Trophoblast cell (in vitro differentiated cells and primary cell): Measurements from ENCODE around the gene MS4A8.

Source experiments
- DNase-seq, 2 donors: peaks; one replicate each; pipeline ENCODE4 v3.0.0-alpha.2; 2016
- H2AFZ ChIP-seq: 2 replicates; pipeline ENCODE4 v1.6.1; 2013; ENCODE audit warnings: low read length, moderate library complexity, mild to moderate bottlenecking; ENCODE audit not compliant: insufficient read depth, poor library complexity
- H2AK5ac ChIP-seq: 2 replicates; pipeline ENCODE4 v1.6.1; 2013; ENCODE audit warnings: mild to moderate bottlenecking, low read length
- H2BK120ac ChIP-seq: 2 replicates; pipeline ENCODE4 v1.6.1; 2013; ENCODE audit warnings: low read length, mild to moderate bottlenecking, moderate library complexity; ENCODE audit not compliant: insufficient read depth, poor library complexity
- H2BK12ac ChIP-seq: 2 replicates; pipeline ENCODE4 v1.6.1; 2013; ENCODE audit warnings: mild to moderate bottlenecking, low read length, moderate library complexity
- H2BK5ac ChIP-seq: 2 replicates; pipeline ENCODE4 v1.6.1; 2013; ENCODE audit warnings: low read length, low read depth, moderate library complexity, mild to moderate bottlenecking; ENCODE audit not compliant: poor library complexity
- H3K14ac ChIP-seq: 2 replicates; pipeline ENCODE4 v1.6.1; 2013; ENCODE audit warnings: mild to moderate bottlenecking, low read length
- H3K18ac ChIP-seq: 2 replicates; pipeline ENCODE4 v1.6.1; 2013; ENCODE audit warnings: mild to moderate bottlenecking, low read length
- H3K23ac ChIP-seq: 2 replicates; pipeline ENCODE4 v1.6.1; 2013; ENCODE audit warnings: low read length
- H3K27ac ChIP-seq: 2 replicates; pipeline ENCODE4 v1.5.1; 2013; ENCODE audit warnings: low read depth, mild to moderate bottlenecking, inconsistent platforms, low read length, moderate library complexity
- H3K27me3 ChIP-seq: 2 replicates; pipeline ENCODE4 v1.6.1; 2013; ENCODE audit warnings: inconsistent platforms, mild to moderate bottlenecking, low read length, moderate library complexity; ENCODE audit not compliant: insufficient read depth
- H3K36me3 ChIP-seq, 2 experiments: 1 replicate in 1 of 2; 2 replicates in 1 of 2; pipeline ENCODE4 v1.6.1; 2013; ENCODE audit warnings: low read length in 2 of 2, mild to moderate bottlenecking in 2 of 2, moderate library complexity in 1 of 2; ENCODE audit not compliant: insufficient read depth in 2 of 2, control insufficient read depth in 1 of 2
- H3K4ac ChIP-seq: 2 replicates; pipeline ENCODE4 v1.6.1; 2013; ENCODE audit warnings: low read depth, mild to moderate bottlenecking, low read length, moderate library complexity
- H3K4me1 ChIP-seq, 2 experiments: 1 replicate in 1 of 2; 2 replicates in 1 of 2; pipeline ENCODE4 v1.6.1; 2013; ENCODE audit warnings: low read length in 2 of 2, mild to moderate bottlenecking in 2 of 2, moderate library complexity in 1 of 2; ENCODE audit not compliant: insufficient read depth in 2 of 2, control insufficient read depth in 1 of 2
- H3K4me2 ChIP-seq: 2 replicates; pipeline ENCODE4 v1.6.1; 2013; ENCODE audit warnings: inconsistent platforms, mild to moderate bottlenecking, low read length, moderate library complexity
- H3K4me3 ChIP-seq: 2 replicates; pipeline ENCODE4 v1.5.1; 2013; ENCODE audit warnings: mild to moderate bottlenecking, low read depth, low read length, inconsistent platforms
- H3K79me1 ChIP-seq: one replicate; pipeline ENCODE4 v1.6.1; 2013; ENCODE audit warnings: low read length
- H3K79me2 ChIP-seq: 2 replicates; pipeline ENCODE4 v1.6.1; 2013; ENCODE audit warnings: low read length, mild to moderate bottlenecking; ENCODE audit not compliant: control insufficient read depth, insufficient read depth, poor library complexity
- H3K9ac ChIP-seq: 2 replicates; pipeline ENCODE4 v1.6.1; 2013; ENCODE audit warnings: mild to moderate bottlenecking, low read length
- H3K9me3 ChIP-seq: 2 replicates; pipeline ENCODE4 v1.6.1; 2013; ENCODE audit warnings: low read depth, mild to moderate bottlenecking, control low read depth, inconsistent platforms, low read length; ENCODE audit not compliant: insufficient read depth
- H4K12ac ChIP-seq: 2 replicates; pipeline ENCODE4 v1.6.1; 2013; ENCODE audit warnings: low read depth, mild to moderate bottlenecking, low read length, moderate library complexity
- H4K8ac ChIP-seq: 2 replicates; pipeline ENCODE4 v1.6.1; 2013; ENCODE audit warnings: low read depth, mild to moderate bottlenecking, low read length, moderate library complexity
- H4K91ac ChIP-seq: one replicate; pipeline ENCODE4 v1.6.1; 2013; ENCODE audit warnings: low read depth, mild to moderate bottlenecking, low read length, moderate library complexity
- WGBS: extraction: QIAGEN DNeasy Blood & Tissue Kit; methylation state at CpG from one replicate; pipeline ENCODE4 v1.1.7; 2013; ENCODE audit warnings: missing lambda C conversion rate; ENCODE audit not compliant: insufficient read length, insufficient coverage; ENCODE audit errors: extremely low coverage; 5-methylcytosine and 5-hydroxymethylcytosine counted together

The MS4A8 gene

GRCh38 chr11:60731586-60731985, 32.2 kb downstream of the MS4A8 start:
- Histone ChIP-seq H4K12ac (no peak overlapping the region), H3K18ac (no peak overlapping the region), H3K9ac (no peak overlapping the region), H3K4me1 (no peaks in the 10 kb centered on the region), H2AK5ac (no peak overlapping the region), H3K23ac (no peak overlapping the region), H2BK5ac (no peak overlapping the region), H3K79me1 (no peaks in the 10 kb centered on the region), H2BK12ac (no peak overlapping the region), H4K91ac (no peak overlapping the region), H3K36me3 (no peaks in the 10 kb centered on the region), H2BK120ac (no peak overlapping the region), H3K9me3 (no peaks in the 10 kb centered on the region), H2AFZ (no peak overlapping the region), H3K27ac (no peak overlapping the region), H4K8ac (no peak overlapping the region), H3K4me3 (no peak overlapping the region), H3K79me2 (no peaks in the 10 kb centered on the region), H3K4ac (no peak overlapping the region), H3K14ac (no peak overlapping the region), H3K27me3 (no peaks in the 10 kb centered on the region), H3K4me2 (no peak overlapping the region)
- no peak for DNase-seq
- WGBS = no CpG with 5 or more reads among the region's 8 CpGs

- Histone ChIP-seq H3K36me3 (no peaks in the 10 kb centered on the region), H3K4me3 (no peak overlapping the region)
- no CpG with 5 or more reads among the region's 4 CpGs for WGBS
Observed at GRCh38 chr11:60734279-60734678, 34.9 kb downstream of the MS4A8 start.

GRCh38 chr11:60739114-60739513, 39.7 kb downstream of the MS4A8 start:
- no peak overlapping the region for H4K12ac ChIP-seq
- H2AK5ac ChIP-seq = no peak overlapping the region
- no peak overlapping the region for H2BK12ac ChIP-seq
- no peak overlapping the region for H2AFZ ChIP-seq
- DNase-seq = no peak
- peaks cover 4% of the 10 kb centered on the region for H3K9me3 ChIP-seq
- WGBS = no CpG with 5 or more reads among the region's 7 CpGs
- H3K36me3 ChIP-seq = no peaks in the 10 kb centered on the region
- H3K4me2 ChIP-seq = no peak overlapping the region
- H3K4me1 ChIP-seq = no peaks in the 10 kb centered on the region
- no peak overlapping the region for H4K8ac ChIP-seq
- H3K14ac ChIP-seq = no peak overlapping the region
- no peak overlapping the region for H3K27ac ChIP-seq
- H3K9ac ChIP-seq = no peak overlapping the region
- H3K4ac ChIP-seq = no peak overlapping the region
- no peaks in the 10 kb centered on the region for H3K27me3 ChIP-seq
- H2BK120ac ChIP-seq = no peak overlapping the region
- no peak overlapping the region for H2BK5ac ChIP-seq
- no peaks in the 10 kb centered on the region for H3K79me1 ChIP-seq
- H3K23ac ChIP-seq = no peak overlapping the region
- H3K18ac ChIP-seq = no peak overlapping the region
- H4K91ac ChIP-seq = no peak overlapping the region
- no peak overlapping the region for H3K4me3 ChIP-seq
- H3K79me2 ChIP-seq = no peaks in the 10 kb centered on the region

More at GRCh38 chr11:60734279-60734678, 34.9 kb downstream of the MS4A8 start:
- Histone ChIP-seq H3K23ac (no peak overlapping the region), H2BK12ac (no peak overlapping the region), H3K79me2 (no peaks in the 10 kb centered on the region), H2AFZ (no peak overlapping the region), H2BK120ac (no peak overlapping the region), H4K12ac (no peak overlapping the region), H4K8ac (no peak overlapping the region), H3K4ac (no peak overlapping the region), H3K18ac (no peak overlapping the region), H3K9ac (no peak overlapping the region), H3K27me3 (no peaks in the 10 kb centered on the region), H3K4me2 (no peak overlapping the region), H3K9me3 (no peaks in the 10 kb centered on the region), H3K14ac (no peak overlapping the region), H3K27ac (no peak overlapping the region), H3K4me1 (no peaks in the 10 kb centered on the region), H4K91ac (no peak overlapping the region), H2BK5ac (no peak overlapping the region), H3K79me1 (no peaks in the 10 kb centered on the region), H2AK5ac (no peak overlapping the region)
- no peak for DNase-seq

DNA sequence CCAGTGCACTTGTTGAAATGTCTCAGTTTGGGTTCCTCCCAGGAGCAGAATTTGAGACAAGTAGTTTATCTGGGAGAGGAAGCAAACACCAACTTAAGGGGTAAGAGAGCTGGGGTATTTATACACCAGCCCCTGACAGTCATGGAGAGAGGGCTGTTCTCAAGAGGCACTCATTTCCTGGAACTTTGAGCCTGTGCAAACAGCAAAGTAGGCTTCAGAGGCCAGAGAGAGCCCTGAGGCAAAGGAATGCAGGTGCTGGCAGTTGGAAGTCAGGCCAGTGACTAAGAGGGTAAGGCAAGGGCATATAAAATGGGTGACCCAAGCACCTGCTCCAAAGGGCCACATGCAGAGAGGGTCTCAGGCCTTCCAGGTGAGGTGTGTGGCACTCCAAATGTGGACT, 41.2 kb downstream of the MS4A8 start:
- peaks cover 4% of the 10 kb centered on the region for H3K9me3 ChIP-seq
- no peak overlapping the region for H2BK5ac ChIP-seq
- H3K23ac ChIP-seq = no peak overlapping the region
- no peak overlapping the region for H4K8ac ChIP-seq
- no peak overlapping the region for H2AFZ ChIP-seq
- H3K79me1 ChIP-seq = no peaks in the 10 kb centered on the region
- H3K27me3 ChIP-seq = no peaks in the 10 kb centered on the region
- DNase-seq = peak; percentile 38 to 59
- no peak overlapping the region for H3K18ac ChIP-seq
- no peak overlapping the region for H3K9ac ChIP-seq
- H3K79me2 ChIP-seq = no peaks in the 10 kb centered on the region
- H3K36me3 ChIP-seq = no peaks in the 10 kb centered on the region
- no peak overlapping the region for H2BK120ac ChIP-seq
- no peak overlapping the region for H3K4me2 ChIP-seq
- no peak overlapping the region for H3K14ac ChIP-seq
- no peak overlapping the region for H3K4ac ChIP-seq
- no peak overlapping the region for H2BK12ac ChIP-seq
- no peak overlapping the region for H3K4me3 ChIP-seq
- no peak overlapping the region for H2AK5ac ChIP-seq
- no peak overlapping the region for H4K12ac ChIP-seq
- H4K91ac ChIP-seq = no peak overlapping the region
- no peak overlapping the region for H3K27ac ChIP-seq
- no peaks in the 10 kb centered on the region for H3K4me1 ChIP-seq
